Suprapubic skin (tissue), 4 donors: ENCODE data around the gene RUFY4. TPM values are rescaled to one million over a fixed set of nuclear protein-coding genes. Genes with fewer than 3 reads are reported as not detected.

ENCODE experiments used
- DNase-seq, 2 donors: peaks; one replicate each; pipeline ENCODE4 v3.0.0-alpha.2; 2019; ENCODE audit warnings: low spot score in 2 of 2
- H3K27ac ChIP-seq: fragments of 200-600 bp; sonication (generic); one replicate; pipeline ENCODE4 v1.5.1; 2019
- H3K27me3 ChIP-seq: fragments of 200-600 bp; sonication (generic); one replicate; pipeline ENCODE4 v1.5.1; 2019
- H3K36me3 ChIP-seq: fragments of 200-600 bp; sonication (generic); one replicate; pipeline ENCODE4 v1.5.1; 2019
- H3K4me1 ChIP-seq: fragments of 200-600 bp; sonication (generic); one replicate; pipeline ENCODE4 v1.5.1; 2019
- H3K4me3 ChIP-seq: fragments of 200-600 bp; sonication (generic); one replicate; pipeline ENCODE4 v1.5.1; 2019; ENCODE audit warnings: mild to moderate bottlenecking
- H3K9me3 ChIP-seq: fragments of 200-600 bp; sonication (generic); one replicate; pipeline ENCODE4 v1.5.1; 2019
- EP300 ChIP-seq: sonication (generic); formaldehyde crosslinking; IDR thresholded peaks from one replicate; pipeline ENCODE4 v1.6.1; 2017; ENCODE audit warnings: antibody characterized with exemption
- POLR2A ChIP-seq, 2 donors: fragments of 450-650 bp; IDR thresholded peaks; one replicate each; pipeline ENCODE4 v1.6.1; 2017; ENCODE audit warnings: antibody characterized with exemption in 2 of 2, mild to moderate bottlenecking in 2 of 2, moderate library complexity in 2 of 2
- POLR2AphosphoS5 ChIP-seq, 3 donors: sonication (generic); formaldehyde crosslinking; IDR thresholded peaks; one replicate each; pipeline ENCODE4 v1.6.1; 2017; ENCODE audit warnings: antibody characterized with exemption in 3 of 3
- WGBS: methylation state at CpG from one replicate; pipeline ENCODE4 v1.1.5; 2018; 5-methylcytosine and 5-hydroxymethylcytosine counted together
- total RNA-seq, 4 donors: library from RNA; depleted of rRNA; stranded (reverse); fragments of >200 nt; gene quantifications; one replicate each; pipeline ENCODE4 v1.1.0, GENCODE V29; 2016
- TF ChIP-seq, protein P1 (sequence below), 2 donors: fragments of 200-600 bp in 1 of 2; fragments of 450-650 bp in 1 of 2; sonication (generic) in 1 of 2; IDR thresholded peaks; one replicate each; pipeline ENCODE4 v1.5.1; 2016 to 2019; ENCODE audit warnings: antibody characterized with exemption in 2 of 2, mild to moderate bottlenecking in 1 of 2, moderate library complexity in 1 of 2

RUFY4 gene
- total RNA-seq, 4 donors from 2014 or later: not detected

GRCh38 chr2:218036371-218036770 lies 32.7 kb upstream of the RUFY4 start:
- Histone ChIP-seq H3K36me3 (no peaks in the 10 kb centered on the region), H3K27ac (no peak overlapping the region), H3K4me3 (no peak overlapping the region), H3K9me3 (no peaks in the 10 kb centered on the region), H3K4me1 (peaks cover 24% of the 10 kb centered on the region), H3K27me3 (peaks cover 6% of the 10 kb centered on the region)
- 85% methylated on average over 5 of the region's 5 CpGs for WGBS
- DNase-seq: no peak
- TF ChIP-seq, protein P1, sequence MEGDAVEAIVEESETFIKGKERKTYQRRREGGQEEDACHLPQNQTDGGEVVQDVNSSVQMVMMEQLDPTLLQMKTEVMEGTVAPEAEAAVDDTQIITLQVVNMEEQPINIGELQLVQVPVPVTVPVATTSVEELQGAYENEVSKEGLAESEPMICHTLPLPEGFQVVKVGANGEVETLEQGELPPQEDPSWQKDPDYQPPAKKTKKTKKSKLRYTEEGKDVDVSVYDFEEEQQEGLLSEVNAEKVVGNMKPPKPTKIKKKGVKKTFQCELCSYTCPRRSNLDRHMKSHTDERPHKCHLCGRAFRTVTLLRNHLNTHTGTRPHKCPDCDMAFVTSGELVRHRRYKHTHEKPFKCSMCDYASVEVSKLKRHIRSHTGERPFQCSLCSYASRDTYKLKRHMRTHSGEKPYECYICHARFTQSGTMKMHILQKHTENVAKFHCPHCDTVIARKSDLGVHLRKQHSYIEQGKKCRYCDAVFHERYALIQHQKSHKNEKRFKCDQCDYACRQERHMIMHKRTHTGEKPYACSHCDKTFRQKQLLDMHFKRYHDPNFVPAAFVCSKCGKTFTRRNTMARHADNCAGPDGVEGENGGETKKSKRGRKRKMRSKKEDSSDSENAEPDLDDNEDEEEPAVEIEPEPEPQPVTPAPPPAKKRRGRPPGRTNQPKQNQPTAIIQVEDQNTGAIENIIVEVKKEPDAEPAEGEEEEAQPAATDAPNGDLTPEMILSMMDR (IDR thresholded peaks at IDR 0.05): no peak
- TF ChIP-seq POLR2AphosphoS5 (IDR thresholded peaks at IDR 0.05): no peak

DNA sequence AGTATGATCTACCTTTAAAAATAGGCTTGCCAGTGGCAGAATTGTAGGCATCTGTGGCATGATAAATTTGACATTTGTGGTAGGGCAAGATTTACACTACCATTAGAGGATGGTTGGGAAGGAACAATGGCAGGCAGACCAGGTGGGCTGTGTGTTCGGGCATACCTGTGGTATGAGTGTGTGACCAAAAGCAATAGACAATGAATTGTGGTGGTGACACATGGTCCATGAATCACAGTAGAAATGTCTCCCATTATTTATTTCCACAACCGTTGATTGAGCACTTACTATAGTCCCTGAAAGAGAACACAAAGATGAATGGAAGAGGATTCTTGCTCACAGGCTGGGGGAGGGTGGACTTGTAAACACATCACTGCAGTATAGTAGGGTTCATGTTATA lies 29.9 kb upstream of the RUFY4 start:
- peaks cover 4% of the 10 kb centered on the region for H3K4me1 ChIP-seq
- DNase-seq: peak in 1 of 2 donors; percentile 29
- TF ChIP-seq POLR2AphosphoS5 (IDR thresholded peaks at IDR 0.05) (no peak), EP300 (no peak), POLR2A (IDR thresholded peaks at IDR 0.05) (no peak)
- TF ChIP-seq, protein P1 (IDR thresholded peaks at IDR 0.05): no peak
- H3K9me3 ChIP-seq: no peaks in the 10 kb centered on the region
- peaks cover under 1% of the 10 kb centered on the region for H3K27me3 ChIP-seq
- no peak overlapping the region for H3K27ac ChIP-seq
- WGBS: 85% methylated on average over 2 of the region's 2 CpGs
- no peak overlapping the region for H3K4me3 ChIP-seq
- no peaks in the 10 kb centered on the region for H3K36me3 ChIP-seq

DNA sequence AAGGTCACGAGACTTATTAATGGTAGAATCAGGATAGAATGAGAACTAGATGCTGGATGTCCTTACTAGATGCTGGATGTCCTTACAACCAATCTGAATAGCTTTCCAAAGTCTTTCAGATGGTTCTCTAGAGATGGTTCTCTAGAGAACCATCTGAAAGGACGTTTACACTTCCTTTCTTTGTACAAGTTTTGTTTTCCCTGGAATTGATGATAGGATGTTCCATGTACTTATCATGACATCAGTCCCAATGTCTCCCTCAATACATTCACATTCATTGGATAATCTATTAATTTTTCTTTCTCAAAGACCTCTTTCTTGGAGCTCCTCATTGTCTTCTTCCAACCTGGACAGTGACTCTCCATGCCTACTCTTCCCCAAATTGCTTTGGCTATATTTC lies 28.2 kb upstream of the RUFY4 start:
- Histone ChIP-seq H3K4me1 (no peaks in the 10 kb centered on the region), H3K4me3 (no peak overlapping the region), H3K27ac (no peak overlapping the region), H3K27me3 (no peaks in the 10 kb centered on the region), H3K9me3 (no peaks in the 10 kb centered on the region), H3K36me3 (no peaks in the 10 kb centered on the region)
- TF ChIP-seq EP300: no peak
- no peak for TF ChIP-seq POLR2AphosphoS5 (IDR thresholded peaks at IDR 0.05)
- TF ChIP-seq, protein P1 (IDR thresholded peaks at IDR 0.05): no peak
- TF ChIP-seq POLR2A (IDR thresholded peaks at IDR 0.05): no peak
- no peak for DNase-seq
- WGBS: 91% methylated on average over 2 of the region's 2 CpGs

GRCh38 chr2:218041302-218042168 lies 27.5 kb upstream of the RUFY4 start:
- no peaks in the 10 kb centered on the region for H3K9me3 ChIP-seq
- H3K4me3 ChIP-seq: no peak overlapping the region
- H3K4me1 ChIP-seq: no peaks in the 10 kb centered on the region
- DNase-seq: no peak
- WGBS: 90% methylated on average over 2 of the region's 2 CpGs
- no peaks in the 10 kb centered on the region for H3K27me3 ChIP-seq
- H3K27ac ChIP-seq: no peak overlapping the region
- TF ChIP-seq EP300: no peak
- TF ChIP-seq, protein P1 (IDR thresholded peaks at IDR 0.05): no peak
- H3K36me3 ChIP-seq: no peaks in the 10 kb centered on the region

GRCh38 chr2:218043100-218043499 lies 26.0 kb upstream of the RUFY4 start:
- no peaks in the 10 kb centered on the region for H3K36me3 ChIP-seq
- no peak overlapping the region for H3K27ac ChIP-seq
- TF ChIP-seq POLR2AphosphoS5 (IDR thresholded peaks at IDR 0.05) (no peak), EP300 (no peak), POLR2A (IDR thresholded peaks at IDR 0.05) (no peak)
- TF ChIP-seq, protein P1 (IDR thresholded peaks at IDR 0.05): no peak
- H3K9me3 ChIP-seq: no peaks in the 10 kb centered on the region
- DNase-seq: peak in 1 of 2 donors; percentile 31
- WGBS: 100% methylated on average over 1 of the region's 1 CpG
- no peaks in the 10 kb centered on the region for H3K27me3 ChIP-seq
- no peak overlapping the region for H3K4me3 ChIP-seq
- no peaks in the 10 kb centered on the region for H3K4me1 ChIP-seq
